K562 (cell line): ENCODE data around the gene CDCA3. TPM values are rescaled to one million over a fixed set of nuclear protein-coding genes. Genes with fewer than 3 reads are reported as not detected.

Source experiments
- ATAC-seq: fragments of 200-7000 bp; cut with Tn5 transposase; 3 replicates; pipeline ENCODE4 v1.9.1; 2020; ENCODE audit warnings: moderate library complexity
- BruUV-seq: library from RNA; stranded (reverse); fragments of 400-500 nt; replicated peaks from 2 replicates; lab custom pipeline; 2021; lab: Mats Ljungman, UMichigan
- CTCF ChIA-PET: fragments of 300-600 bp; formaldehyde crosslinking; extraction: SDS; loops from one replicate; lab custom pipeline; 2021; ENCODE audit warnings: low intra/inter-chr PET ratio; lab: Yijun Ruan, JAX
- POLR2A ChIA-PET: fragments of 300-600, 350-650 bp; sonication (Branson Sonifier 250); formaldehyde crosslinking; extraction: SDS; loops from one replicate; lab custom pipeline; 2021; ENCODE audit warnings: antibody characterized with exemption, inconsistent platforms; lab: Yijun Ruan, JAX
- DNase-seq, 4 experiments: peaks; one replicate each; pipeline versions ENCODE4 v3.0.0 to v3.0.0-alpha.2; 2011 to 2018; ENCODE audit warnings: low spot score in 3 of 4, mixed read lengths in 3 of 4; ENCODE audit errors: extremely low read depth in 1 of 4
- FAIRE-seq: peaks from 2 replicates; lab custom pipeline; 2011; peaks lifted over from hg19 to GRCh38; lab: Jason Lieb, UNC
- H2AFZ ChIP-seq: 2 replicates; pipeline ENCODE4 v1.6.0; 2011; ENCODE audit warnings: low read depth, low read length, control low read depth, inconsistent platforms
- H3K27ac ChIP-seq: fragments of 200-600 bp; 3 replicates; pipeline ENCODE4 v1.8.0; 2011; ENCODE audit warnings: low read depth, mild to moderate bottlenecking, control low read depth, inconsistent platforms, low read length, moderate library complexity, mixed read lengths; ENCODE audit errors: extremely low read depth
- H3K27me3 ChIP-seq, 2 experiments: fragments of 300-600 bp in 1 of 2; 2 replicates in 1 of 2; 3 replicates in 1 of 2; pipeline versions ENCODE4 v1.6.0 to v1.8.0; 2011; ENCODE audit warnings: inconsistent platforms in 2 of 2, low read length in 2 of 2, mild to moderate bottlenecking in 1 of 2, mixed read lengths in 1 of 2, moderate library complexity in 1 of 2; ENCODE audit not compliant: control insufficient read depth in 2 of 2, insufficient read depth in 2 of 2
- H3K36me3 ChIP-seq: fragments of 300-600 bp; 3 replicates; pipeline ENCODE4 v1.8.0; 2011; ENCODE audit warnings: mild to moderate bottlenecking, low read length, inconsistent platforms; ENCODE audit not compliant: control insufficient read depth, insufficient read depth
- H3K4me1 ChIP-seq, 2 experiments: fragments of 200-600 bp in 1 of 2; replicated peaks in 1 of 2; 2 replicates in 1 of 2; 3 replicates in 1 of 2; pipeline versions ENCODE4 v1.5.1 to v1.8.0; 2011; ENCODE audit warnings: inconsistent platforms in 2 of 2, low read length in 2 of 2, mild to moderate bottlenecking in 1 of 2, mixed read lengths in 1 of 2, moderate library complexity in 1 of 2; ENCODE audit not compliant: control insufficient read depth in 2 of 2, insufficient read depth in 2 of 2
- H3K4me2 ChIP-seq: 2 replicates; pipeline ENCODE4 v1.6.1; 2011; ENCODE audit warnings: low read length, control low read depth, inconsistent platforms, mixed read lengths; ENCODE audit not compliant: insufficient read depth
- H3K4me3 ChIP-seq: fragments of 200-600 bp; sonication (generic), shearing (Covaris generic); 2 replicates; pipeline ENCODE4 v1.5.1; 2016; ENCODE audit warnings: control low read depth, inconsistent platforms
- H3K79me2 ChIP-seq: fragments of 200-600 bp; 3 replicates; pipeline ENCODE4 v1.8.0; 2011; ENCODE audit warnings: low read length, inconsistent platforms; ENCODE audit not compliant: control insufficient read depth, insufficient read depth
- H3K9ac ChIP-seq, 2 experiments: 2 replicates each; pipeline versions ENCODE4 v1.6.0 to v1.6.1; 2011; ENCODE audit warnings: low read depth in 2 of 2, low read length in 2 of 2, control low read depth in 1 of 2, inconsistent platforms in 1 of 2, mild to moderate bottlenecking in 1 of 2, mixed read lengths in 1 of 2; ENCODE audit not compliant: insufficient read depth in 1 of 2
- H3K9me1 ChIP-seq: one replicate; pipeline ENCODE4 v1.6.0; 2011; ENCODE audit warnings: inconsistent platforms, mild to moderate bottlenecking, low read length, moderate library complexity; ENCODE audit not compliant: control insufficient read depth, insufficient read depth
- H3K9me3 ChIP-seq: replicated peaks from 2 replicates; pipeline ENCODE4 v1.5.1; 2011; ENCODE audit warnings: low read depth, low read length, inconsistent platforms; ENCODE audit not compliant: control insufficient read depth, insufficient read depth
- H4K20me1 ChIP-seq: replicated peaks from 2 replicates; pipeline ENCODE4 v1.6.1; 2011; ENCODE audit warnings: low read length, inconsistent platforms, mixed read lengths; ENCODE audit not compliant: control insufficient read depth, insufficient read depth
- BRF2 ChIP-seq: IDR thresholded peaks from 3 replicates; pipeline ENCODE4 v1.6.1; 2011; ENCODE audit warnings: borderline replicate concordance, mild to moderate bottlenecking; ENCODE audit not compliant: insufficient read length, insufficient read depth
- EP400 ChIP-seq: fragments of 450-650 bp; IDR thresholded peaks from 2 replicates; pipeline ENCODE4 v1.6.1; 2017; ENCODE audit warnings: antibody characterized with exemption, mild to moderate bottlenecking, moderate library complexity
- HDAC2 ChIP-seq: fragments of 450-650 bp; IDR thresholded peaks from 2 replicates; pipeline ENCODE4 v1.6.1; 2016; ENCODE audit warnings: mild to moderate bottlenecking
- POLR2B ChIP-seq: fragments of 450-650 bp; IDR thresholded peaks from 2 replicates; pipeline ENCODE4 v1.6.1; 2018; ENCODE audit warnings: low read depth; ENCODE audit not compliant: partially characterized antibody
- PRPF4 ChIP-seq: fragments of 200-400 bp; formaldehyde crosslinking; IDR thresholded peaks from one replicate; pipeline ENCODE4 v1.6.1; 2017; ENCODE audit warnings: low read length, low read depth, mild to moderate bottlenecking; ENCODE audit not compliant: insufficient read depth, poor library complexity, severe bottlenecking
- SMARCE1 ChIP-seq: fragments of 450-650 bp; IDR thresholded peaks from 2 replicates; pipeline ENCODE4 v1.7.1; 2016; ENCODE audit warnings: mild to moderate bottlenecking
- TAF15 ChIP-seq: fragments of 200-400 bp; formaldehyde crosslinking; IDR thresholded peaks from 2 replicates; pipeline ENCODE4 v1.6.1; 2017; ENCODE audit warnings: mild to moderate bottlenecking, low read depth, low read length, moderate library complexity
- TCF7 ChIP-seq: sonication (generic); IDR thresholded peaks from 2 replicates; pipeline ENCODE4 v1.6.1; 2016; ENCODE audit warnings: antibody characterized with exemption, borderline replicate concordance
- TCFL5 ChIP-seq: fragments of 250-450 bp; sonication (Bioruptor Pico); conservative IDR thresholded peaks from 2 replicates; pipeline ENCODE4 v1.6.1; 2021; ENCODE audit warnings: mild to moderate bottlenecking, moderate library complexity, matching md5 sums
- ZNF212 ChIP-seq: fragments of 450-650 bp; formaldehyde crosslinking; IDR thresholded peaks from 2 replicates; pipeline ENCODE4 v1.4.0; 2020; ENCODE audit warnings: mild to moderate bottlenecking
- ZNF41 ChIP-seq: fragments of 250-450 bp; sonication (Bioruptor Pico); conservative IDR thresholded peaks from 2 replicates; pipeline ENCODE4 v1.4.0; 2020; ENCODE audit warnings: mild to moderate bottlenecking
- ZSCAN29 ChIP-seq: fragments of 450-650 bp; IDR thresholded peaks from 2 replicates; pipeline ENCODE4 v1.6.1; 2017
- WGBS: fragments of 100-300 bp; shearing (Covaris generic); methylation state at CpG from one replicate; pipeline ENCODE4 v1.1.6; 2016; ENCODE audit warnings: low coverage, mixed read lengths; ENCODE audit not compliant: insufficient coverage; ENCODE audit errors: missing lambda C conversion rate; 5-methylcytosine and 5-hydroxymethylcytosine counted together
- in situ Hi-C: fragments of 300-500 bp; cut with MboI; formaldehyde crosslinking; loops from 4 replicates; pipeline ENCODE4 v1.15.0; 2018; ENCODE audit warnings: inconsistent platforms, mixed read lengths
- intact Hi-C: fragments of 100-400 bp; cut with micrococcal nuclease; formaldehyde crosslinking; loops from 2 replicates; pipeline ENCODE4 v1.14.2; 2022
- polyA plus RNA-seq, 8 experiments: library from polyadenylated mRNA; depleted of rRNA in 4 of 8; stranded (reverse) in 5 of 8; unstranded in 3 of 8; fragments of >200 nt; fragmentation: Nextera tagmentation in 2 of 8; fragmentation: Illumina TruSeq in 1 of 8; extraction: Ambion mirVana in 2 of 8; extraction: Trizol in 1 of 8; gene quantifications; 2 replicates each; pipeline versions ENCODE4 v1.2.1 to v1.2.3, GENCODE V29; 2011 to 2014; ENCODE audit warnings: inconsistent platforms in 1 of 8, missing spikeins in 1 of 8
- total RNA-seq, 7 experiments: library from RNA; depleted of rRNA in 6 of 7; stranded (reverse); fragments of >200 nt in 6 of 7; fragmentation: Illumina TruSeq in 2 of 7; extraction: Trizol in 2 of 7; gene quantifications; 2 replicates each; pipeline versions ENCODE4 v1.2.1 to v1.2.3, GENCODE V29; 2011 to 2021; ENCODE audit warnings: low replicate concordance in 1 of 7
- TF ChIP-seq, protein P1 (sequence below), 2 experiments: fragments of 250-450 bp in 1 of 2; fragments of 450-650 bp in 1 of 2; sonication (Bioruptor Pico) in 1 of 2; IDR thresholded peaks; 2 replicates each; pipeline versions ENCODE4 v1.6.1 to v1.8.0; 2016 to 2021; ENCODE audit warnings: mild to moderate bottlenecking in 2 of 2, moderate library complexity in 2 of 2, missing compliant biosample characterization in 1 of 2, missing genetic modification characterization in 1 of 2
- TF ChIP-seq, protein P2 (sequence below): fragments of 250-450 bp; sonication (Bioruptor Pico); IDR thresholded peaks from 2 replicates; pipeline ENCODE4 v1.4.0; 2020; ENCODE audit warnings: mild to moderate bottlenecking
- TF ChIP-seq, protein P3 (sequence below): fragments of 250-450 bp; sonication (Bioruptor Pico); IDR thresholded peaks from 2 replicates; pipeline ENCODE4 v1.5.0; 2021
- TF ChIP-seq, protein P4 (sequence below): fragments of 250-450 bp; sonication (Bioruptor Pico); IDR thresholded peaks from 2 replicates; pipeline ENCODE4 v1.8.0; 2021; ENCODE audit warnings: borderline replicate concordance, mild to moderate bottlenecking, moderate library complexity; ENCODE audit not compliant: poor library complexity, severe bottlenecking

CDCA3 gene
- total and polyA plus RNA-seq, 9 of the 15 experiments (the other 6 are each of a cell fraction or from before 2014, with no cell fraction given), result 24.2 to 80.8 (median 55.1) TPM

- intact Hi-C loops, result loop anchor here (10.0 kb wide), 2 partner anchors 205 to 265 kb away; partner anchors contain the start of gene IFFO1
- TF ChIP-seq ZSCAN29, result no peak
- TF ChIP-seq, protein P1, sequence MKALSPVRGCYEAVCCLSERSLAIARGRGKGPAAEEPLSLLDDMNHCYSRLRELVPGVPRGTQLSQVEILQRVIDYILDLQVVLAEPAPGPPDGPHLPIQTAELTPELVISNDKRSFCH (CRISPR knock-in tag; IDR thresholded peaks at IDR 0.05), result no peak
- TF ChIP-seq, protein P1 (tag; IDR thresholded peaks at IDR 0.05), result no peak
- TF ChIP-seq TCFL5 (CRISPR knock-in tag), result no peak
- TF ChIP-seq HDAC2, result no peak
- no peak for TF ChIP-seq TAF15
- no peak for TF ChIP-seq EP400
- TF ChIP-seq PRPF4, result no peak
- TF ChIP-seq, protein P2, sequence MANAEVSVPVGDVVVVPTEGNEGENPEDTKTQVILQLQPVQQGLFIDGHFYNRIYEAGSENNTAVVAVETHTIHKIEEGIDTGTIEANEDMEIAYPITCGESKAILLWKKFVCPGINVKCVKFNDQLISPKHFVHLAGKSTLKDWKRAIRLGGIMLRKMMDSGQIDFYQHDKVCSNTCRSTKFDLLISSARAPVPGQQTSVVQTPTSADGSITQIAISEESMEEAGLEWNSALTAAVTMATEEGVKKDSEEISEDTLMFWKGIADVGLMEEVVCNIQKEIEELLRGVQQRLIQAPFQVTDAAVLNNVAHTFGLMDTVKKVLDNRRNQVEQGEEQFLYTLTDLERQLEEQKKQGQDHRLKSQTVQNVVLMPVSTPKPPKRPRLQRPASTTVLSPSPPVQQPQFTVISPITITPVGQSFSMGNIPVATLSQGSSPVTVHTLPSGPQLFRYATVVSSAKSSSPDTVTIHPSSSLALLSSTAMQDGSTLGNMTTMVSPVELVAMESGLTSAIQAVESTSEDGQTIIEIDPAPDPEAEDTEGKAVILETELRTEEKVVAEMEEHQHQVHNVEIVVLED (CRISPR knock-in tag), result no peak
- no peak for TF ChIP-seq BRF2
- no peak for TF ChIP-seq POLR2B
- no peak for TF ChIP-seq SMARCE1
- TF ChIP-seq, protein P3, sequence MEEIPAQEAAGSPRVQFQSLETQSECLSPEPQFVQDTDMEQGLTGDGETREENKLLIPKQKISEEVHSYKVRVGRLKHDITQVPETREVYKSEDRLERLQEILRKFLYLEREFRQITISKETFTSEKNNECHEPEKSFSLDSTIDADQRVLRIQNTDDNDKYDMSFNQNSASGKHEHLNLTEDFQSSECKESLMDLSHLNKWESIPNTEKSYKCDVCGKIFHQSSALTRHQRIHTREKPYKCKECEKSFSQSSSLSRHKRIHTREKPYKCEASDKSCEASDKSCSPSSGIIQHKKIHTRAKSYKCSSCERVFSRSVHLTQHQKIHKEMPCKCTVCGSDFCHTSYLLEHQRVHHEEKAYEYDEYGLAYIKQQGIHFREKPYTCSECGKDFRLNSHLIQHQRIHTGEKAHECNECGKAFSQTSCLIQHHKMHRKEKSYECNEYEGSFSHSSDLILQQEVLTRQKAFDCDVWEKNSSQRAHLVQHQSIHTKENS (CRISPR knock-in tag), result no peak
- TF ChIP-seq TCF7, result no peak
- no peak for TF ChIP-seq ZNF41 (CRISPR knock-in tag)
- TF ChIP-seq, protein P4, sequence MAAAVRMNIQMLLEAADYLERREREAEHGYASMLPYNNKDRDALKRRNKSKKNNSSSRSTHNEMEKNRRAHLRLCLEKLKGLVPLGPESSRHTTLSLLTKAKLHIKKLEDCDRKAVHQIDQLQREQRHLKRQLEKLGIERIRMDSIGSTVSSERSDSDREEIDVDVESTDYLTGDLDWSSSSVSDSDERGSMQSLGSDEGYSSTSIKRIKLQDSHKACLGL, result no peak
- no peak for TF ChIP-seq ZNF212 (CRISPR knock-in tag)
- Histone ChIP-seq H3K27ac (no peak overlapping the region), H3K4me3 (no peak overlapping the region), H4K20me1 (no peaks in the 10 kb centered on the region), H3K9me1 (no peaks in the 10 kb centered on the region), H3K9me3 (no peaks in the 10 kb centered on the region), H3K79me2 (no peaks in the 10 kb centered on the region), H2AFZ (no peak overlapping the region), H3K36me3 (no peaks in the 10 kb centered on the region), H3K27me3 (peaks cover 0 to 4% of the 10 kb centered on the region in 2 experiments; a peak in 2 of 5 replicates), H3K9ac (peak overlapping the region in 1 of 2 experiments; percentile 35; a peak in 1 of 4 replicates), H3K4me2 (no peak overlapping the region), H3K4me1 (peaks cover 8 to 16% of the 10 kb centered on the region in 2 experiments; a peak in 4 of 5 replicates)
- WGBS, result 34% methylated on average over 3 of the region's 5 CpGs
- POLR2A ChIA-PET, result no interaction called here
- in situ Hi-C loops, result no loop called here
- DNase-seq (no peak), ATAC-seq (no peak), FAIRE-seq (no peak)
- BruUV-seq, result no TSS peak
- CTCF ChIA-PET, result no interaction called here
Measured at GRCh38 chr12:6820166-6820565, 30.9 kb downstream of the CDCA3 start.
